Neural cell (in vitro differentiated cells): ENCODE data around the gene SQOR. TPM values are rescaled to one million over a fixed set of nuclear protein-coding genes. Genes with fewer than 3 reads are reported as not detected.
A peak's percentile ranks its signal among the peaks of the same experiment; 100 is the strongest.

Source experiments
- H2AFZ ChIP-seq: fragments of 200-600, 300-800 bp; sonication (generic), shearing (Covaris generic); 2 replicates; pipeline ENCODE4 v1.6.0; 2014; ENCODE audit warnings: low read depth, mild to moderate bottlenecking, antibody characterized with exemption, low read length, moderate library complexity
- H3F3A ChIP-seq: fragments of 200-600 bp; shearing (Covaris generic); 2 replicates; pipeline ENCODE4 v1.6.1; 2016; ENCODE audit warnings: mild to moderate bottlenecking, moderate library complexity, mixed read lengths, antibody characterized with exemption, low read length; ENCODE audit not compliant: insufficient read depth, poor library complexity, severe bottlenecking
- H3K27ac ChIP-seq: fragments of 200-600, 300-800 bp; sonication (generic), shearing (Covaris generic); 2 replicates; pipeline ENCODE4 v1.5.1; 2014; ENCODE audit warnings: mild to moderate bottlenecking, low read length, moderate library complexity
- H3K27me3 ChIP-seq: fragments of 300-800, 200-600 bp; sonication (generic), shearing (Covaris generic); 2 replicates; pipeline ENCODE4 v1.6.0; 2014; ENCODE audit warnings: mild to moderate bottlenecking, low read depth, low read length, moderate library complexity; ENCODE audit not compliant: insufficient read depth
- H3K36me3 ChIP-seq: fragments of 300-800, 200-600 bp; sonication (generic), shearing (Covaris generic); 2 replicates; pipeline ENCODE4 v1.5.1; 2014; ENCODE audit warnings: mild to moderate bottlenecking, antibody characterized with exemption, low read length, moderate library complexity; ENCODE audit not compliant: insufficient read depth
- H3K4me2 ChIP-seq: fragments of 300-800, 200-600 bp; sonication (generic), shearing (Covaris generic); 2 replicates; pipeline ENCODE4 v1.6.0; 2014; ENCODE audit warnings: mild to moderate bottlenecking, low read length
- H3K4me3 ChIP-seq: fragments of 300-800, 200-600 bp; sonication (generic), shearing (Covaris generic); 2 replicates; pipeline ENCODE4 v1.5.1; 2014; ENCODE audit warnings: mild to moderate bottlenecking, low read length, moderate library complexity
- H3K79me2 ChIP-seq: fragments of 200-600 bp; shearing (Covaris generic); replicated peaks from 2 replicates; pipeline ENCODE4 v1.6.0; 2014; ENCODE audit warnings: mild to moderate bottlenecking, low read length, moderate library complexity; ENCODE audit not compliant: insufficient read depth
- H3K9ac ChIP-seq: fragments of 300-800, 200-600 bp; sonication (generic), shearing (Covaris generic); 2 replicates; pipeline ENCODE4 v1.6.1; 2016; ENCODE audit warnings: mild to moderate bottlenecking, low read length, mixed read lengths
- H3K9me2 ChIP-seq: fragments of 200-600 bp; shearing (Covaris generic); 2 replicates; pipeline ENCODE4 v1.6.1; 2016; ENCODE audit warnings: mild to moderate bottlenecking, low read length, mixed read lengths; ENCODE audit not compliant: insufficient read depth
- H3K9me3 ChIP-seq: fragments of 200-600, 300-800 bp; sonication (generic), shearing (Covaris generic); 2 replicates; pipeline ENCODE4 v1.6.1; 2016; ENCODE audit warnings: mild to moderate bottlenecking, mixed run types, low read length, moderate library complexity, mixed read lengths
- H4K20me1 ChIP-seq: fragments of 200-600 bp; shearing (Covaris generic); 2 replicates; pipeline ENCODE4 v1.6.1; 2016; ENCODE audit warnings: mild to moderate bottlenecking, mixed run types; ENCODE audit not compliant: insufficient read depth
- EP300 ChIP-seq: fragments of 450-650 bp; conservative IDR thresholded peaks from 2 replicates; pipeline ENCODE4 v1.6.1; 2014; ENCODE audit warnings: antibody characterized with exemption, mild to moderate bottlenecking, moderate library complexity; ENCODE audit not compliant: poor library complexity, severe bottlenecking
- EZH2 ChIP-seq: fragments of 200-600, 300-800 bp; shearing (Covaris generic), sonication (generic); IDR thresholded peaks from 2 replicates; pipeline ENCODE4 v1.6.1; 2014; ENCODE audit warnings: antibody characterized with exemption, low read length, borderline replicate concordance, mild to moderate bottlenecking; ENCODE audit not compliant: insufficient read depth, poor library complexity, severe bottlenecking
- MXI1 ChIP-seq: fragments of 450-650 bp; conservative IDR thresholded peaks from 2 replicates; pipeline ENCODE4 v1.6.1; 2014; ENCODE audit warnings: antibody characterized with exemption, mild to moderate bottlenecking; ENCODE audit not compliant: poor library complexity, severe bottlenecking
- POLR2AphosphoS5 ChIP-seq: IDR thresholded peaks from 2 replicates; pipeline ENCODE4 v1.6.1; 2012
- RAD21 ChIP-seq: fragments of 450-650 bp; conservative IDR thresholded peaks from 2 replicates; pipeline ENCODE4 v1.6.1; 2014; ENCODE audit warnings: antibody characterized with exemption, mild to moderate bottlenecking, moderate library complexity
- SMC3 ChIP-seq: fragments of 450-650 bp; conservative IDR thresholded peaks from 2 replicates; pipeline ENCODE4 v1.6.1; 2014; ENCODE audit warnings: antibody characterized with exemption, mild to moderate bottlenecking, moderate library complexity; ENCODE audit not compliant: poor library complexity
- TAF1 ChIP-seq: IDR thresholded peaks from 2 replicates; pipeline ENCODE4 v1.6.1; 2012; ENCODE audit warnings: low read depth
- polyA plus RNA-seq: library from polyadenylated mRNA; depleted of rRNA; stranded (reverse); fragments of >200 nt; gene quantifications from 2 replicates; pipeline ENCODE4 v1.2.3, GENCODE V29; 2014
- TF ChIP-seq, protein P1 (sequence below): IDR thresholded peaks from 2 replicates; pipeline ENCODE4 v1.6.1; 2012; ENCODE audit warnings: borderline replicate concordance
- TF ChIP-seq, protein P2 (sequence below): fragments of 450-650 bp; IDR thresholded peaks from 2 replicates; pipeline ENCODE4 v1.5.1; 2014; ENCODE audit warnings: antibody characterized with exemption, mild to moderate bottlenecking, moderate library complexity; ENCODE audit not compliant: poor library complexity, severe bottlenecking

The SQOR gene
- polyA plus RNA-seq, 1 donor from 2014 or later = not detected

DNA sequence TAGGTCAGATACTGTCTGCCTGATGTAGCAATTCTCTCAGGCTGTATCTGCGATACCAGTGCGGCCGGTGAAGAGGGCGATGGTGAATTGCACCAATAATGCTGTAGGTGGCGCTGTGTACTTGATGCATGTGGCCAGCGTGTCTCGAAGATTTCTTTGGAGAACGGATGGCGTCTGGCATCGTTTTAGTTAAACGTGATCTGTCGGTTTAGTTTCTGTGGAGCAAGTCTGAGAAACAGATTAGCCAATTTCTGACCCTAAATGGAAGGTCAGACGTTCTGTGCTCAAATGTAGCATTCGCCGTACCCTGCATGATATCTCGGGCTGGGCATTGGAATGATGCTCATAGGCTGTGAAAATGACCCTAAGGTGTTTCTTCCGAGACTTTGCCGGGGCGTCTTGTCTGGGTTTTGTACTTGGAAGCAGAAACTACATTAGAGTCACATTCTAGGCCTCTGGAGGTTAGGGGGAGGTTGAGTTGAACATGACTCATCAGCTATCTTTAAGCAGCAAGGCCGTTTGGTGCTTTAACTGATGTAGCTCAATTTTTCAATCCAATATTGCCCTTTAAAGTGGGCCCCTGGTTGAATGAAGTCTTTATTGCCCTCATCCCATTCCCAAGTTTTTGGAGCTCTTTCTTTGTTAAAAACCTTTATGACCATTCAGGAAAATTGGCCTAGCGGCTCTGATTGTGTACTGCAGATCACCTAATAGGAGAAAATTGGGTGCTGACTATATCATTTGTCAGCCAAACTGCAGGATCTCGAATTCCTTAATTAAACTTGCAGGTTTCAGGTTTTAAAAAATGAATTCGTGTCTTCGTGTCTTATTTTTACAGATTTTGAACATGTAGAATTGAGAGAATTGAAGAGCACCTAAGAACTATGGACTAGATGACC, 80.0 kb downstream of the SQOR start:
- peak overlapping the region; percentile 34 for H3K9ac ChIP-seq
- H3K9me3 ChIP-seq = no peaks in the 10 kb centered on the region
- peaks cover 3% of the 10 kb centered on the region for H3F3A ChIP-seq
- H3K27ac ChIP-seq = peak overlapping the region; percentile 74
- H3K4me3 ChIP-seq = peak overlapping the region; percentile 46
- TF ChIP-seq, protein P1, sequence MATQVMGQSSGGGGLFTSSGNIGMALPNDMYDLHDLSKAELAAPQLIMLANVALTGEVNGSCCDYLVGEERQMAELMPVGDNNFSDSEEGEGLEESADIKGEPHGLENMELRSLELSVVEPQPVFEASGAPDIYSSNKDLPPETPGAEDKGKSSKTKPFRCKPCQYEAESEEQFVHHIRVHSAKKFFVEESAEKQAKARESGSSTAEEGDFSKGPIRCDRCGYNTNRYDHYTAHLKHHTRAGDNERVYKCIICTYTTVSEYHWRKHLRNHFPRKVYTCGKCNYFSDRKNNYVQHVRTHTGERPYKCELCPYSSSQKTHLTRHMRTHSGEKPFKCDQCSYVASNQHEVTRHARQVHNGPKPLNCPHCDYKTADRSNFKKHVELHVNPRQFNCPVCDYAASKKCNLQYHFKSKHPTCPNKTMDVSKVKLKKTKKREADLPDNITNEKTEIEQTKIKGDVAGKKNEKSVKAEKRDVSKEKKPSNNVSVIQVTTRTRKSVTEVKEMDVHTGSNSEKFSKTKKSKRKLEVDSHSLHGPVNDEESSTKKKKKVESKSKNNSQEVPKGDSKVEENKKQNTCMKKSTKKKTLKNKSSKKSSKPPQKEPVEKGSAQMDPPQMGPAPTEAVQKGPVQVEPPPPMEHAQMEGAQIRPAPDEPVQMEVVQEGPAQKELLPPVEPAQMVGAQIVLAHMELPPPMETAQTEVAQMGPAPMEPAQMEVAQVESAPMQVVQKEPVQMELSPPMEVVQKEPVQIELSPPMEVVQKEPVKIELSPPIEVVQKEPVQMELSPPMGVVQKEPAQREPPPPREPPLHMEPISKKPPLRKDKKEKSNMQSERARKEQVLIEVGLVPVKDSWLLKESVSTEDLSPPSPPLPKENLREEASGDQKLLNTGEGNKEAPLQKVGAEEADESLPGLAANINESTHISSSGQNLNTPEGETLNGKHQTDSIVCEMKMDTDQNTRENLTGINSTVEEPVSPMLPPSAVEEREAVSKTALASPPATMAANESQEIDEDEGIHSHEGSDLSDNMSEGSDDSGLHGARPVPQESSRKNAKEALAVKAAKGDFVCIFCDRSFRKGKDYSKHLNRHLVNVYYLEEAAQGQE = no peak
- TF ChIP-seq MXI1 = no peak
- no peak for TF ChIP-seq EZH2
- TF ChIP-seq RAD21 = peak; percentile 97
- no peak for TF ChIP-seq POLR2AphosphoS5
- TF ChIP-seq TAF1 = no peak
- no peak for TF ChIP-seq EP300
- peak; percentile 90 for TF ChIP-seq SMC3
- TF ChIP-seq, protein P2, sequence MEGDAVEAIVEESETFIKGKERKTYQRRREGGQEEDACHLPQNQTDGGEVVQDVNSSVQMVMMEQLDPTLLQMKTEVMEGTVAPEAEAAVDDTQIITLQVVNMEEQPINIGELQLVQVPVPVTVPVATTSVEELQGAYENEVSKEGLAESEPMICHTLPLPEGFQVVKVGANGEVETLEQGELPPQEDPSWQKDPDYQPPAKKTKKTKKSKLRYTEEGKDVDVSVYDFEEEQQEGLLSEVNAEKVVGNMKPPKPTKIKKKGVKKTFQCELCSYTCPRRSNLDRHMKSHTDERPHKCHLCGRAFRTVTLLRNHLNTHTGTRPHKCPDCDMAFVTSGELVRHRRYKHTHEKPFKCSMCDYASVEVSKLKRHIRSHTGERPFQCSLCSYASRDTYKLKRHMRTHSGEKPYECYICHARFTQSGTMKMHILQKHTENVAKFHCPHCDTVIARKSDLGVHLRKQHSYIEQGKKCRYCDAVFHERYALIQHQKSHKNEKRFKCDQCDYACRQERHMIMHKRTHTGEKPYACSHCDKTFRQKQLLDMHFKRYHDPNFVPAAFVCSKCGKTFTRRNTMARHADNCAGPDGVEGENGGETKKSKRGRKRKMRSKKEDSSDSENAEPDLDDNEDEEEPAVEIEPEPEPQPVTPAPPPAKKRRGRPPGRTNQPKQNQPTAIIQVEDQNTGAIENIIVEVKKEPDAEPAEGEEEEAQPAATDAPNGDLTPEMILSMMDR = peak; percentile 96
- H4K20me1 ChIP-seq = no peaks in the 10 kb centered on the region
- H3K79me2 ChIP-seq = no peaks in the 10 kb centered on the region
- H3K9me2 ChIP-seq = no peaks in the 10 kb centered on the region
- no peak overlapping the region for H3K4me2 ChIP-seq
- H3K36me3 ChIP-seq = no peaks in the 10 kb centered on the region
- H3K27me3 ChIP-seq = no peaks in the 10 kb centered on the region
- H2AFZ ChIP-seq = no peak overlapping the region

DNA sequence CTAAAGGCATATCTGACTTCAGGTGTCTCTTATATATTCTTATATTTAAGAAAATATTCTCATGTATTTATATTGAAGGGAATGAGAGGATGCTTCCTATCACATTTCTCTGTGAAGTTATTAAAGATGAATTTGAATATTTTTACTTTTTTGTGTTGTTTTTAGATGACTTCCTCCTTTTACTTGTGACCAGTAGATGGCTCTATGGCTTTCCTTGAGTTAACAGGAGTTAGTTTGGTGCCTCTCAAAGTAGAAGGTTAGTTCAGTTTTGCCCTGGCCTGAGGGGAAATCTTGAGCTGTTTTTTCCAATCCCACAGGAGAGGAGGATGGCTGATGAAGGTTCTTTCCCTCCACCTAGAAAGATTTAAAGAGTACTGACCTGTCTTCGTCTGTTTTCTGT, 80.7 kb downstream of the SQOR start:
- Histone ChIP-seq H3K27me3 (no peaks in the 10 kb centered on the region), H3K36me3 (no peaks in the 10 kb centered on the region), H3K4me2 (no peak overlapping the region), H3K9me2 (no peaks in the 10 kb centered on the region), H3K9me3 (no peaks in the 10 kb centered on the region), H3K79me2 (no peaks in the 10 kb centered on the region), H3K9ac (peak overlapping the region; percentile 34), H3K4me3 (no peak overlapping the region), H2AFZ (no peak overlapping the region), H4K20me1 (no peaks in the 10 kb centered on the region), H3F3A (peaks cover 3% of the 10 kb centered on the region), H3K27ac (peak overlapping the region; percentile 74)
- TF ChIP-seq EP300 = no peak
- no peak for TF ChIP-seq TAF1
- TF ChIP-seq SMC3 = peak; percentile 69
- TF ChIP-seq RAD21 = peak; percentile 72
- TF ChIP-seq MXI1 = no peak
- TF ChIP-seq EZH2 = no peak
- TF ChIP-seq POLR2AphosphoS5 = no peak
- TF ChIP-seq, protein P2 = peak; percentile 69
- TF ChIP-seq, protein P1 = no peak
